Vagina (tissue), 2 donors: ENCODE results near the gene NPC1.

Experiments used
- POLR2A ChIP-seq, 2 donors: fragments of 450-650 bp; IDR thresholded peaks; one replicate each; pipeline ENCODE4 v1.6.1; 2017; ENCODE audit warnings: antibody characterized with exemption in 2 of 2, mild to moderate bottlenecking in 2 of 2, moderate library complexity in 2 of 2
- TF ChIP-seq, protein P1 (sequence below), 3 experiments: fragments of 450-650 bp in 2 of 3; fragments of 200-600 bp in 1 of 3; sonication (generic) in 1 of 3; IDR thresholded peaks; one replicate each; pipeline ENCODE4 v1.5.1; 2017 to 2019; ENCODE audit warnings: antibody characterized with exemption in 3 of 3, mild to moderate bottlenecking in 2 of 3, moderate library complexity in 2 of 3

DNA sequence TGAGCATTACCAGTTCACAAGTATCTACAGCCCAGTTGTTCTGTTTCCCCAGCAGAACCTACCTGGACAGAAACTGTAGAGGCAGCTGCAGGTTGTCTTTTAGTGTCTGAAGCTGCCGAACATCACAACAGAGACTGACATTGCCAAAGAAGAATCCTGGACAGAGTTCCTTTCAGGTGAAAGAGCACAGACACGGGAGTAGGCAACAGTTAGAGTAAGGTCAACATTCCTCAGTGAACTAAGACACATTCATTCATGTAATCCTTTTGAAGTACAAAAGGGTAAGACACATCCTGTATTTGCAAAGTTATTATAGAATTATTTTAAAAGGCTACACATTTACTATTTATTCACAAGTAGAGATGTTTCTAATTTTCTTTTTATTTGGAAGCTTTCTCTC is 14.3 kb downstream of the NPC1 start:
- no peak for TF ChIP-seq POLR2A (IDR thresholded peaks at IDR 0.05)
- TF ChIP-seq, protein P1, sequence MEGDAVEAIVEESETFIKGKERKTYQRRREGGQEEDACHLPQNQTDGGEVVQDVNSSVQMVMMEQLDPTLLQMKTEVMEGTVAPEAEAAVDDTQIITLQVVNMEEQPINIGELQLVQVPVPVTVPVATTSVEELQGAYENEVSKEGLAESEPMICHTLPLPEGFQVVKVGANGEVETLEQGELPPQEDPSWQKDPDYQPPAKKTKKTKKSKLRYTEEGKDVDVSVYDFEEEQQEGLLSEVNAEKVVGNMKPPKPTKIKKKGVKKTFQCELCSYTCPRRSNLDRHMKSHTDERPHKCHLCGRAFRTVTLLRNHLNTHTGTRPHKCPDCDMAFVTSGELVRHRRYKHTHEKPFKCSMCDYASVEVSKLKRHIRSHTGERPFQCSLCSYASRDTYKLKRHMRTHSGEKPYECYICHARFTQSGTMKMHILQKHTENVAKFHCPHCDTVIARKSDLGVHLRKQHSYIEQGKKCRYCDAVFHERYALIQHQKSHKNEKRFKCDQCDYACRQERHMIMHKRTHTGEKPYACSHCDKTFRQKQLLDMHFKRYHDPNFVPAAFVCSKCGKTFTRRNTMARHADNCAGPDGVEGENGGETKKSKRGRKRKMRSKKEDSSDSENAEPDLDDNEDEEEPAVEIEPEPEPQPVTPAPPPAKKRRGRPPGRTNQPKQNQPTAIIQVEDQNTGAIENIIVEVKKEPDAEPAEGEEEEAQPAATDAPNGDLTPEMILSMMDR (IDR thresholded peaks at IDR 0.05), result no peak
